GM12891 (cell line): ENCODE results near the gene FADS6.
"Not testable (repeated sequence)": the region's sequence is repeated elsewhere in the genome, so short reads cannot be mapped to it uniquely, and the experiment has no call there.

Experiments
- DNase-seq: peaks from one replicate; pipeline ENCODE4 v3.0.0; 2011; ENCODE audit warnings: low spot score; ENCODE audit not compliant: insufficient read length
- FAIRE-seq: peaks from 2 replicates; lab custom pipeline; 2011; peaks lifted over from hg19 to GRCh38; lab: Jason Lieb, UNC
- PAX5 ChIP-seq: IDR thresholded peaks from 2 replicates; pipeline ENCODE4 v1.6.1; 2011; ENCODE audit warnings: low read length, moderate library complexity, mild to moderate bottlenecking; ENCODE audit not compliant: insufficient read depth, severe bottlenecking
- POLR2A ChIP-seq: IDR thresholded peaks from 2 replicates; pipeline ENCODE4 v1.6.1; 2011; ENCODE audit warnings: low read depth, low read length, control low read depth
- POLR2AphosphoS5 ChIP-seq: IDR thresholded peaks from 2 replicates; pipeline ENCODE4 v1.6.1; 2011; ENCODE audit warnings: low read depth, low read length, control low read depth
- POU2F2 ChIP-seq: IDR thresholded peaks from 2 replicates; pipeline ENCODE4 v1.6.1; 2011; ENCODE audit warnings: low read depth, mild to moderate bottlenecking, control low read depth, low read length, moderate library complexity
- SPI1 ChIP-seq: IDR thresholded peaks from 2 replicates; pipeline ENCODE4 v1.6.1; 2011; ENCODE audit warnings: low read depth, low read length, control low read depth
- TAF1 ChIP-seq: IDR thresholded peaks from 2 replicates; pipeline ENCODE4 v1.6.1; 2011; ENCODE audit warnings: low read depth, low read length, control low read depth

The FADS6 gene

GRCh38 chr17:74920642-74921025 is 27.2 kb upstream of the FADS6 start:
- TF ChIP-seq POU2F2 (no peak), PAX5 (no peak), POLR2A (no peak), POLR2AphosphoS5 (no peak), SPI1 (no peak)
- DNase-seq (no peak), FAIRE-seq (no peak)

- TF ChIP-seq PAX5 (no peak), POU2F2 (no peak), POLR2A (no peak), POLR2AphosphoS5 (no peak), SPI1 (no peak), TAF1 (no peak)
- DNase-seq = no peak
- no peak for FAIRE-seq
Observed at GRCh38 chr17:74920306-74920620, 26.8 kb upstream of the FADS6 start.

GRCh38 chr17:74919440-74920305 is 26.2 kb upstream of the FADS6 start:
- FAIRE-seq = no peak

GRCh38 chr17:74918906-74919305 is 25.5 kb upstream of the FADS6 start:
- no peak for FAIRE-seq
- DNase-seq = no peak
- no peak for TF ChIP-seq SPI1
- no peak for TF ChIP-seq POLR2A
- TF ChIP-seq POLR2AphosphoS5 = no peak
- no peak for TF ChIP-seq TAF1
- no peak for TF ChIP-seq POU2F2
- no peak for TF ChIP-seq PAX5

More at GRCh38 chr17:74919440-74920305, 26.2 kb upstream of the FADS6 start:
- TF ChIP-seq SPI1 (no peak), TAF1 (no peak)
- no peak for DNase-seq

- FAIRE-seq = no peak
- TF ChIP-seq SPI1 = no peak
- TF ChIP-seq POLR2AphosphoS5 = no peak
- TF ChIP-seq PAX5 = no peak
- no peak for TF ChIP-seq POLR2A
- TF ChIP-seq POU2F2 = no peak
- TF ChIP-seq TAF1 = no peak
- DNase-seq = no peak
Observed at GRCh38 chr17:74917430-74917829, 24.0 kb upstream of the FADS6 start.

- FAIRE-seq = peak; percentile 23
- DNase-seq = no peak
- no peak for TF ChIP-seq POLR2A
Observed at GRCh38 chr17:74916851-74917199, 23.4 kb upstream of the FADS6 start.

GRCh38 chr17:74916136-74916850 is 22.9 kb upstream of the FADS6 start:
- FAIRE-seq (no peak), DNase-seq (no peak)
- no peak for TF ChIP-seq POU2F2
- TF ChIP-seq TAF1 = no peak
- TF ChIP-seq POLR2AphosphoS5 = no peak

- not testable (repeated sequence) for DNase-seq, FAIRE-seq
Observed at GRCh38 chr17:74911423-74911822, 18.0 kb upstream of the FADS6 start.

GRCh38 chr17:74909097-74909496 is 15.7 kb upstream of the FADS6 start:
- not testable (repeated sequence) for FAIRE-seq, DNase-seq

- FAIRE-seq (no peak), DNase-seq (no peak)
- TF ChIP-seq PAX5 = no peak
- no peak for TF ChIP-seq POLR2A
- no peak for TF ChIP-seq POU2F2
- TF ChIP-seq SPI1 = no peak
- TF ChIP-seq TAF1 = no peak
- TF ChIP-seq POLR2AphosphoS5 = no peak
Observed at GRCh38 chr17:74907012-74907411, 13.6 kb upstream of the FADS6 start.

- FAIRE-seq, DNase-seq: not testable (repeated sequence)
Observed at GRCh38 chr17:74906214-74906793, 12.9 kb upstream of the FADS6 start.
